Measurements from ENCODE around the gene SLC22A25.

GRCh38 chr11:63240791-63241379 lies 2.5 kb downstream of the SLC22A25 start:
- TF ChIP-seq SP1 (IDR thresholded peaks at IDR 0.05; ENCODE audit: low read depth): no peak
- no peak for TF ChIP-seq EZH2 (IDR thresholded peaks at IDR 0.05)
- TF ChIP-seq ELF1 (IDR thresholded peaks at IDR 0.05; ENCODE audit: borderline replicate concordance, low read depth): no peak
- TF ChIP-seq CTCF (IDR thresholded peaks at IDR 0.05 in 2 of 3, conservative IDR thresholded peaks at IDR 0.05 in 1 of 3; ENCODE audit: borderline replicate concordance in 1 of 3, insufficient read depth in 1 of 3, low read depth in 2 of 3, low read length in 2 of 3): no peak
- TF ChIP-seq POLR2AphosphoS5 (IDR thresholded peaks at IDR 0.05; ENCODE audit: low read depth, low read length): no peak
- TF ChIP-seq ZBTB33 (IDR thresholded peaks at IDR 0.05; ENCODE audit: extremely low read depth, insufficient replicate concordance, low read length): no peak
- TF ChIP-seq RAD21 (IDR thresholded peaks at IDR 0.05; ENCODE audit: low read depth): no peak
- TF ChIP-seq ATF3 (IDR thresholded peaks at IDR 0.05): no peak
- no peak for TF ChIP-seq POLR2A (IDR thresholded peaks at IDR 0.05; ENCODE audit: borderline replicate concordance, extremely low read depth, insufficient read depth, insufficient read length)
- TF ChIP-seq TCF7L2 (IDR thresholded peaks at IDR 0.05; ENCODE audit: borderline replicate concordance, extremely low read depth, insufficient read depth, insufficient read length): no peak
- no peak for TF ChIP-seq MAX (IDR thresholded peaks at IDR 0.05)

Data from HCT116 (cell line).